GM12801 (cell line): ENCODE results near the gene NARS2.

Experiments
- CTCF ChIP-seq: IDR thresholded peaks from one replicate; pipeline ENCODE4 v1.5.1; 2011; ENCODE audit warnings: control low read depth; ENCODE audit not compliant: insufficient read length; ENCODE audit errors: extremely low read depth

Gene NARS2

GRCh38 chr11:78533399-78533798, 41.3 kb downstream of the NARS2 start:
- no peak for TF ChIP-seq CTCF

- TF ChIP-seq CTCF = no peak
These were observed 41.7 kb downstream of the NARS2 start for GRCh38 chr11:78532991-78533390.

GRCh38 chr11:78526497-78527146, 48.0 kb downstream of the NARS2 start:
- no peak for TF ChIP-seq CTCF

- TF ChIP-seq CTCF = no peak
These were observed 48.9 kb downstream of the NARS2 start for GRCh38 chr11:78525720-78526119.

GRCh38 chr11:78520230-78520629, 54.4 kb downstream of the NARS2 start:
- TF ChIP-seq CTCF = no peak

GRCh38 chr11:78516281-78516680, 58.4 kb downstream of the NARS2 start:
- TF ChIP-seq CTCF = no peak

- TF ChIP-seq CTCF = no peak
These were observed 59.7 kb downstream of the NARS2 start for GRCh38 chr11:78514922-78515502.
